BE2C (cell line): ENCODE data around the gene MRAS.

Source experiments
- DNase-seq: peaks from one replicate; pipeline ENCODE4 v3.0.0-alpha.2; 2020
- H3K27me3 ChIP-seq: fragments of 250-450 bp; sonication (Bioruptor Pico); 2 replicates; pipeline ENCODE4 v1.5.1; 2020; ENCODE audit warnings: mild to moderate bottlenecking
- H3K36me3 ChIP-seq: fragments of 250-450 bp; sonication (Bioruptor Pico); 2 replicates; pipeline ENCODE4 v1.5.1; 2020; ENCODE audit warnings: mild to moderate bottlenecking
- H3K4me1 ChIP-seq: fragments of 250-450 bp; sonication (Bioruptor Pico); 2 replicates; pipeline ENCODE4 v1.5.1; 2020
- H3K4me3 ChIP-seq: 2 replicates; pipeline ENCODE4 v1.5.1; 2011; ENCODE audit warnings: low read depth, low read length
- H3K9me3 ChIP-seq: fragments of 250-450 bp; sonication (Bioruptor Pico); 2 replicates; pipeline ENCODE4 v1.5.1; 2020
- TF ChIP-seq, protein P1 (sequence below): IDR thresholded peaks from 2 replicates; pipeline ENCODE4 v1.5.1; 2012; ENCODE audit warnings: mild to moderate bottlenecking, low read depth, low read length

MRAS gene

DNA sequence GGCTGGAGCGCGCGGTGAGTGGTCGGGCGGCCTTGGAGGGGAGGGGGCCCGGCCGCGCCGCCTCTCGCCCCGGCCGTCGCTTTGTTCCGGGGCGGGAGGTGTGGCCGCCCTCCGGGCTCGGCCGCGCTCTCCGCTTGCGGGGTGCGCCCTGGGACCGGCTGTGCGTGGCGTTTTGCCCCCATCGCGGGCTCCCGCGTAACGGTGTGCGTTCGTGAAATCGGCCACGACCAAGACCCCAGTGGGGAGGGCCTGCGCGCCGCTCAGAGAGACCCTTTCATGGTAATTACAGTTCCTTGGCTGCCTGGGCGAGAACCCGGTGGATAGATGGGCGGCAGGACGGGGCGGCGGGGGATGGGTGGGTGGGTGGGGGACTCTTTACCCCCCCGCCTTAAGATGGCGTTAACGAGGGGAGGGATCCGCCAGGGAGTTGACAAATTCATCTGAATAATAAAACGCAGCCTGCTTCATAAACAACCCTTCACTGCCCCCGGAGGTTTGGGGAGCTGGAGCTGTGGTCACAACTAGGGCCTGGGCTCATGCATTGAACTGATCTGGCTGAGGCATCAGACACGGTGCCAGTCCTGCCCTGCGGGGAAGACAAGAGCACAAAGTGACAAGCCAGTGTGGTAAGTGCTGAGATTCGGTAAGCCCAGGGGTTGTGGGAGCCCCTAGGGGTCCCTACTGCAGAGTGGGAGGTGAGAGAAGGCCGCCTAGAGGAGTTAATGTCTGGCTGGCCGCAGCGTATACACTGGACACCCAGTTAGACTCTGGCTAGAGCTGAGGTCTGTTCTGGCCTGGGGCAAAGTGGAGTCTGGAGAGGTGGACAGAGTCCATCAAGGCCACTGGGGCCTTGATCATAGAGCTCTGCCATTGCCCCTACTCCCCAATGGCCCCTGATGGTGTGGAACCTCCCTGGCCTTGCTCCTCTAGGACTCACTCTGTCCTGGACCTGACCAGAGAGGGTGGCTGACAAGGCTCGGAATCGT is 668 bp downstream of the MRAS start:
- H3K9me3 ChIP-seq, result no peaks in the 10 kb centered on the region; the same call in 1 of the 2 replicates
- peak overlapping the region; percentile 57; the same call in 1 of the 2 replicates for H3K4me3 ChIP-seq
- H3K27me3 ChIP-seq, result peaks cover 16% of the 10 kb centered on the region
- no peak for DNase-seq
- no peaks in the 10 kb centered on the region for H3K36me3 ChIP-seq
- H3K4me1 ChIP-seq, result no peaks in the 10 kb centered on the region
- TF ChIP-seq, protein P1, sequence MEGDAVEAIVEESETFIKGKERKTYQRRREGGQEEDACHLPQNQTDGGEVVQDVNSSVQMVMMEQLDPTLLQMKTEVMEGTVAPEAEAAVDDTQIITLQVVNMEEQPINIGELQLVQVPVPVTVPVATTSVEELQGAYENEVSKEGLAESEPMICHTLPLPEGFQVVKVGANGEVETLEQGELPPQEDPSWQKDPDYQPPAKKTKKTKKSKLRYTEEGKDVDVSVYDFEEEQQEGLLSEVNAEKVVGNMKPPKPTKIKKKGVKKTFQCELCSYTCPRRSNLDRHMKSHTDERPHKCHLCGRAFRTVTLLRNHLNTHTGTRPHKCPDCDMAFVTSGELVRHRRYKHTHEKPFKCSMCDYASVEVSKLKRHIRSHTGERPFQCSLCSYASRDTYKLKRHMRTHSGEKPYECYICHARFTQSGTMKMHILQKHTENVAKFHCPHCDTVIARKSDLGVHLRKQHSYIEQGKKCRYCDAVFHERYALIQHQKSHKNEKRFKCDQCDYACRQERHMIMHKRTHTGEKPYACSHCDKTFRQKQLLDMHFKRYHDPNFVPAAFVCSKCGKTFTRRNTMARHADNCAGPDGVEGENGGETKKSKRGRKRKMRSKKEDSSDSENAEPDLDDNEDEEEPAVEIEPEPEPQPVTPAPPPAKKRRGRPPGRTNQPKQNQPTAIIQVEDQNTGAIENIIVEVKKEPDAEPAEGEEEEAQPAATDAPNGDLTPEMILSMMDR, result no peak

DNA sequence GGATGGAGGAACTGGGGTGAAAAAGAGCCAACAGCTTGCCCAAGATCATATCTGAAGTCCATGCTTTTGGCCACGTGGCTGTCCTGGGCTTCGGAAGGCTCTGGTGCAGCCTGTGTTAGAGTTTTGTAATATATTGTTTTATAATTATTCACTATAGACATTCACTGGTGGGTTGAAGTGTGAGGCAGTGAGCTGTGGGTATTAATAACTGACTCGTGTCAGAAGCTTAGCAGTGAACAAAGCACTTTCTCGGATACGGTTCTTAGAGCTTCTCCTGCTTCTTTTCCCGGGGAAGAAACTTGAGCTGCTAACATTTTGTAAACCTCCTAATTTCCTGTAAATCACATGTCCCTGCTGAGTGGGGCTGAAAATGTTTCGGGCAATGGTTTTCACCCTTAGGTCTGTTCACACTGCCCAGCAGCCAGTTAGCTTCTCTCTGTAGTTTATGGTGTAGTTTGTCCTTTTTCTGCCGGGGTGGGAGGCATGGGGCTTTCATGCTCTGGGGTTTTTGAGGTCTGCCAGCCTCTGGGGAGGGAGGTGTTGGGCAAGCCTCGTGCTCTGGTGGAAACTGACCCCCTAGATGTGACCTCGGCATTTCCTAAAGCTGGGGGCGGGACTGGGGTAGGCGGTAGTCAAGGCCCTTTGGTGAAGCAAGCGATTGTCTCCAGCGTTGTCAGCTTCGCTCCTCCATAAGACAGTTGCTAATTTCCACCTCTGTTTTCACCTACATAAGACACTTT is 1.7 kb downstream of the MRAS start:
- TF ChIP-seq, protein P1, result no peak
- H3K36me3 ChIP-seq, result no peaks in the 10 kb centered on the region
- H3K9me3 ChIP-seq, result no peaks in the 10 kb centered on the region; the same call in 1 of the 2 replicates
- no peak overlapping the region for H3K4me3 ChIP-seq
- DNase-seq, result no peak
- no peaks in the 10 kb centered on the region for H3K4me1 ChIP-seq
- peaks cover 16% of the 10 kb centered on the region for H3K27me3 ChIP-seq

DNA sequence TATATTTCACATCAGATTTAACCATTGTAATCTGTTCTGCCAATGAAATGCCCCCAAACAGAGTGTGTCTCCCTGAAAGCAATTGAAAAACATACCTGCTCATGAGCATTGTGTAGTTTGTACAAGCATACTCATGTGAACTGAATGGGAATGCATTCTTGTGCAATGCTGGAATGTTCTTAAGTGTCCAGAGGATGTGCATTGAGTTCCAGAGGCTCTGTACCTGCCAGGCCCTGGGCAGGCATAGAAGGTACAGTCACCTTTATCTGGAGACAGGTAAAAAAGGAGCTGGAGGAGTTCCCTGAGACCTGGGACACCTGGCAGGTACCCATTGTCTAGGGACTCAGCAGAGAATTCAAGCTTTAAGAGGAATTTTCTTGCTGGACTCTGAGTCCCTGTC is 2.8 kb downstream of the MRAS start:
- Histone ChIP-seq H3K4me1 (no peaks in the 10 kb centered on the region), H3K27me3 (peaks cover 16% of the 10 kb centered on the region), H3K4me3 (no peak overlapping the region), H3K36me3 (no peaks in the 10 kb centered on the region), H3K9me3 (no peaks in the 10 kb centered on the region; the same call in 1 of the 2 replicates)
- no peak for DNase-seq
- TF ChIP-seq, protein P1, result no peak

DNA sequence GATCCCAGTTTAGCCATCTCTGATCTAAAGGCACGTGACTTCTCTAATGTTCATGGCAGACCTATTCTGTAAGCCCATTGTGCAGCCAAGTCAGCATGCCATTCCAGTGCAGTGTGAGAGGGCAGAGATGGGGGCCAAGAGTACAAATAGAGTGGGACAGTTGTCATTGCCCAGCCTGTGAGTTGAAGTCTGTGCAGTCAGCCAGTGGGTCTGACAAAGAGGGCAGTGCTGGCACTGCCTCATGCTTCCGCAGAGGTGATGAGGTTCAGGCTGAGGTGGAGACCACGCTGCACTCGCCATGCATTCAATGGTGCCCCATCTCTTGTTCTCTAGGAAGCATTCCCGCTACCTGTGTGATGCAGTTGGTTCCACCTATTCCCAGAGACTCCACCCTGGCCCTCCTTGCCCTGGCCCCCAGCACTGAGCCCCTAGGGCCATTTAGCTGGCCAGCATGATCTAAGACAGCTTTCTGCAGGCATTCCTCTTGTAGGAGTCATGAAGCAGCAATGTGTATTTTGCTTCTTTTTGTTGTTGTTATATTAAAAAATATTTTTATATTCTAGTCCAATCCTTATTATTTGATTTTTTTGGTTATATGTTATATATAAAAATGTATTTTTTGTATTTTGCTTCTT is 3.7 kb downstream of the MRAS start:
- Histone ChIP-seq H3K4me1 (no peaks in the 10 kb centered on the region), H3K36me3 (no peaks in the 10 kb centered on the region), H3K4me3 (no peak overlapping the region), H3K9me3 (no peaks in the 10 kb centered on the region), H3K27me3 (peaks cover 16% of the 10 kb centered on the region)
- DNase-seq, result no peak
- TF ChIP-seq, protein P1, result no peak

DNA sequence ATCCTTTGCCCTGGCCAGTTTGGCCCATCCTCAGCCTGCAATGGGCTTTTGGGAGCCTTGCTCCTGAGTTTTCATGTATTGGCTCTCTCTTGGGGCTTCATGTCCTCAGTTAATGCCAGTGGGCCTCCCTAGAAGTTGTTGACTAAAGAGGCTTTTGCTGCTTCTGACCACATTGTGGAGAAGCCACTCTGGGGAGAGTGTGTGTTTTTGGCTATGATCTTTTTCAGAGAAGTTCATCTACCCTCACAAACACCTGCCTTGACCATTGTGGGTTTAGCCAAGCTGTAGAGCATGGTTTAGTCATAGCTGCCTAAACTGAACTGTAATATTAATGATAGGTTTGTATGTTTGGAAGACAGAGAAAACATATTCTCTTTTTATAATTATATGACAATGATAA is 6.0 kb downstream of the MRAS start:
- 0 out of 2 replicates have a peak, but pooled peaks cover 3% of the 10 kb centered on the region for H3K27me3 ChIP-seq

More for the DNA sequence above, 6.0 kb downstream of the MRAS start:
- TF ChIP-seq, protein P1, result no peak
- no peak overlapping the region for H3K4me3 ChIP-seq
- no peaks in the 10 kb centered on the region for H3K9me3 ChIP-seq
- no peak for DNase-seq
- no peaks in the 10 kb centered on the region for H3K4me1 ChIP-seq
- no peaks in the 10 kb centered on the region for H3K36me3 ChIP-seq
